SK-N-SH (cell line): Measurements from ENCODE around the gene ALPL. TPM values are rescaled to one million over a fixed set of nuclear protein-coding genes. Genes with fewer than 3 reads are reported as not detected.
A peak's percentile ranks its signal among the peaks of the same experiment; 100 is the strongest.
"Not testable (repeated sequence)": the region's sequence is repeated elsewhere in the genome, so short reads cannot be mapped to it uniquely, and the experiment has no call there.

Source experiments
- CTCF ChIA-PET: fragments of 300-600, 350-600 bp; formaldehyde crosslinking; extraction: SDS; loops from one replicate; lab custom pipeline; 2021; lab: Yijun Ruan, JAX
- POLR2A ChIA-PET: fragments of 350-600 bp; sonication (Branson Sonifier 250); formaldehyde crosslinking; extraction: SDS; loops from one replicate; lab custom pipeline; 2020; ENCODE audit warnings: antibody characterized with exemption, inconsistent platforms; lab: Yijun Ruan, JAX
- DNase-seq: peaks from one replicate; pipeline ENCODE4 v3.0.0; 2012
- H2AFZ ChIP-seq: fragments of 200-600 bp; sonication (generic); 2 replicates; pipeline ENCODE4 v1.8.1; 2016; ENCODE audit warnings: antibody characterized with exemption, mild to moderate bottlenecking, low read depth
- H3F3A ChIP-seq: fragments of 200-600 bp; sonication (generic); replicated peaks from 2 replicates; pipeline ENCODE3; 2016; ENCODE audit warnings: antibody characterized with exemption, mild to moderate bottlenecking; ENCODE audit not compliant: insufficient read depth
- H3K27ac ChIP-seq, 2 experiments: fragments of 200-500 bp in 1 of 2; fragments of 200-600 bp in 1 of 2; sonication (Bioruptor generic) in 1 of 2; sonication (generic), shearing (Covaris generic) in 1 of 2; 2 replicates each; pipeline versions ENCODE4 v1.5.1 to v1.6.1; 2014 to 2016; ENCODE audit warnings: low read depth in 2 of 2, inconsistent platforms in 1 of 2, low read length in 1 of 2, mild to moderate bottlenecking in 1 of 2, mixed read lengths in 1 of 2
- H3K27me3 ChIP-seq: fragments of 200-600 bp; sonication (generic), shearing (Covaris generic); 2 replicates; pipeline ENCODE4 v1.6.1; 2016; ENCODE audit warnings: mixed run types; ENCODE audit not compliant: insufficient read depth
- H3K36me3 ChIP-seq, 2 experiments: fragments of 200-500 bp in 1 of 2; fragments of 200-600 bp in 1 of 2; sonication (Bioruptor generic) in 1 of 2; sonication (generic) in 1 of 2; replicated peaks in 1 of 2; 2 replicates each; pipeline versions ENCODE3 to v1.5.1; 2014 to 2016; ENCODE audit warnings: low read length in 1 of 2, mild to moderate bottlenecking in 1 of 2; ENCODE audit not compliant: insufficient read depth in 2 of 2, control insufficient read depth in 1 of 2
- H3K4me1 ChIP-seq, 2 experiments: fragments of 200-500 bp in 1 of 2; fragments of 200-600 bp in 1 of 2; sonication (Bioruptor generic) in 1 of 2; sonication (generic), shearing (Covaris generic) in 1 of 2; 2 replicates each; pipeline versions ENCODE4 v1.5.1 to v1.6.1; 2014 to 2016; ENCODE audit warnings: low read depth in 1 of 2, low read length in 1 of 2, mixed run types in 1 of 2; ENCODE audit not compliant: insufficient read depth in 2 of 2, control insufficient read depth in 1 of 2
- H3K4me2 ChIP-seq: fragments of 200-600 bp; sonication (generic), shearing (Covaris generic); 2 replicates; pipeline ENCODE4 v1.6.1; 2017; ENCODE audit warnings: mixed run types
- H3K4me3 ChIP-seq, 2 experiments: fragments of 200-500 bp in 1 of 2; fragments of 200-600 bp in 1 of 2; sonication (Bioruptor generic) in 1 of 2; sonication (generic), shearing (Covaris generic) in 1 of 2; 2 replicates each; pipeline versions ENCODE4 v1.5.1 to v1.8.1; 2014 to 2016; ENCODE audit warnings: low read depth in 2 of 2, inconsistent platforms in 1 of 2, low read length in 1 of 2, mild to moderate bottlenecking in 1 of 2, mixed read lengths in 1 of 2, moderate library complexity in 1 of 2
- H3K79me2 ChIP-seq: fragments of 200-600 bp; sonication (generic); 2 replicates; pipeline ENCODE4 v1.8.1; 2017; ENCODE audit warnings: mild to moderate bottlenecking; ENCODE audit not compliant: insufficient read depth
- H3K9ac ChIP-seq: fragments of 200-600 bp; sonication (generic); 2 replicates; pipeline ENCODE4 v1.6.1; 2017; ENCODE audit warnings: mixed run types
- H3K9me2 ChIP-seq: fragments of 200-600 bp; sonication (generic); 2 replicates; pipeline ENCODE4 v1.6.1; 2017; ENCODE audit warnings: mixed run types
- H3K9me3 ChIP-seq: fragments of 200-600 bp; sonication (generic); 2 replicates; pipeline ENCODE4 v1.6.1; 2017; ENCODE audit warnings: mixed run types, mild to moderate bottlenecking, moderate library complexity
- H4K20me1 ChIP-seq: fragments of 200-600 bp; sonication (generic); 2 replicates; pipeline ENCODE4 v1.6.1; 2017; ENCODE audit warnings: mild to moderate bottlenecking, mixed run types; ENCODE audit not compliant: insufficient read depth
- POLR2AphosphoS5 ChIP-seq: IDR thresholded peaks from 2 replicates; pipeline ENCODE4 v1.6.1; 2012; ENCODE audit warnings: low read depth, low read length
- RAD21 ChIP-seq: IDR thresholded peaks from 2 replicates; pipeline ENCODE4 v1.6.1; 2012; ENCODE audit warnings: mild to moderate bottlenecking, low read length
- RCOR1 ChIP-seq: fragments of 150-350 bp; IDR thresholded peaks from 2 replicates; pipeline ENCODE4 v1.6.1; 2017; ENCODE audit warnings: antibody characterized with exemption, low read length
- TCF12 ChIP-seq: IDR thresholded peaks from 2 replicates; pipeline ENCODE4 v1.4.0; 2012
- WGBS: methylation state at CpG from one replicate; pipeline ENCODE4 v1.1.6; 2017; ENCODE audit warnings: low lambda C conversion rate; 5-methylcytosine and 5-hydroxymethylcytosine counted together
- polyA plus RNA-seq, 3 experiments: library from polyadenylated mRNA; depleted of rRNA; stranded (reverse); fragments of >200 nt; gene quantifications; 2 replicates each; pipeline ENCODE4 v1.2.3, GENCODE V29; 2012
- TF ChIP-seq, protein P1 (sequence below): fragments of 200-600 bp; sonication (generic); IDR thresholded peaks from 2 replicates; pipeline ENCODE4 v1.6.1; 2017; ENCODE audit warnings: antibody characterized with exemption, mild to moderate bottlenecking, moderate library complexity
- TF ChIP-seq, protein P2 (sequence below): IDR thresholded peaks from 2 replicates; pipeline ENCODE4; 2012
- TF ChIP-seq, protein P3 (sequence below): fragments of 150-350 bp; IDR thresholded peaks from 2 replicates; pipeline ENCODE4 v1.6.1; 2016; ENCODE audit warnings: mild to moderate bottlenecking, low read depth, low read length
- TF ChIP-seq, protein P4 (sequence below): IDR thresholded peaks from 2 replicates; pipeline ENCODE4 v1.4.0; 2012; ENCODE audit warnings: low read depth

Gene ALPL
- 0.69 and 1.3 TPM in 2 replicates for polyA plus RNA-seq (2012; rRNA removed)
- 0.33 and 0.68 TPM in 2 replicates for polyA plus RNA-seq (2012; cell fraction: cytosol; rRNA removed)
- 0.51 and 0.93 TPM in 2 replicates for polyA plus RNA-seq (2012; cell fraction: nucleus; rRNA removed)

DNA sequence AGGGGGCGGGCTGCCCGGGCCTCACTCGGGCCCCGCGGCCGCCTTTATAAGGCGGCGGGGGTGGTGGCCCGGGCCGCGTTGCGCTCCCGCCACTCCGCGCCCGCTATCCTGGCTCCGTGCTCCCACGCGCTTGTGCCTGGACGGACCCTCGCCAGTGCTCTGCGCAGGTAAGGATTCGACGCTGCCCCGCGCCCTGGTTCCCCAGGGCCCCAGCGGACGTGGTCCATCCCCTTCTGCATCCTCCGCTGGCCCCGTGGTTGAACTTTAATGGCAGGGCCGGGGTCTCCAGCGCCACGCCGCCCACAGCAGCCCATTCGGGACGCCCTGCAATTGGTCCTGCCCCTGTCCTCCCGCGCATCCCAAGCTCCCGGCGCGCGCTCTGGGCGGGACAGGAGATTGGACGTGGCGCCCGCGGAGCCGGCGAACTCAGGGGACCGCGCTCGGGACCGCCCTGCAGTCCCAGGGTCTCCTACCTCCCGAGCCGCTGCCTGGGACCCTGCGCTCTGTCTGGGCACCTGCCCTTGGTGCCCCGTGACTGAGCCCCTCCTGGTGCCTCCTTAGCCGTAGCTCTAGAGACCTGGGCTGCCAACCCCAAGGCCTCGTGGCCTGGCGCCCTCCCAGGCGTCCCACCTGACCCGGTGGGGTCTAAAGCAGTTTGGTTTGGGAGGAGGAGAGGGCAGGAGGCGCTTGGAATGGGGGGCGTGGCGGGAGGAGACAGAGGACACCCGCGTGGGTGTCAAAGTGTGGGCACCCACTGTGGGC lies at the start of gene ALPL:
ALPL (plus strand) TSS at position 73 of the 762 bp plus-strand sequence. CDS start 44,659 bp downstream, outside the sequence.
- Histone ChIP-seq H3K27me3 (no peaks in the 10 kb centered on the region; the same call in 1 of the 2 replicates), H3K9ac (no peak within 1 kb of the TSS), H3K9me3 (no peaks in the 10 kb centered on the region), H3F3A (peaks cover 10% of the 10 kb centered on the region), H3K4me1 (peaks cover 7 to 9% of the 10 kb centered on the region in 2 experiments; a peak in 2 of 4 replicates), H2AFZ (peak within 1 kb of the TSS; percentile 77; the same call in 1 of the 2 replicates), H3K4me3 (peak within 1 kb of the TSS in 1 of 2 experiments; percentile 41; a peak in 2 of 4 replicates), H3K36me3 (no peaks in the 10 kb centered on the region), H4K20me1 (no peaks in the 10 kb centered on the region), H3K79me2 (no peaks in the 10 kb centered on the region), H3K4me2 (peak within 1 kb of the TSS; percentile 66), H3K27ac (no peak within 1 kb of the TSS), H3K9me2 (no peaks in the 10 kb centered on the region)
- no peak for TF ChIP-seq RCOR1
- no peak for TF ChIP-seq RAD21
- ChIA-PET CTCF (interaction anchor here (0.6 to 3.9 kb wide), 27 partner anchors 9 to 272 kb away, joined by 3 to 27 read pairs (median 3); no protein-coding TSS in a partner anchor), POLR2A (no interaction called here)
- WGBS = 36% methylated on average over 19 of the region's 67 CpGs
- no peak for DNase-seq

DNA sequence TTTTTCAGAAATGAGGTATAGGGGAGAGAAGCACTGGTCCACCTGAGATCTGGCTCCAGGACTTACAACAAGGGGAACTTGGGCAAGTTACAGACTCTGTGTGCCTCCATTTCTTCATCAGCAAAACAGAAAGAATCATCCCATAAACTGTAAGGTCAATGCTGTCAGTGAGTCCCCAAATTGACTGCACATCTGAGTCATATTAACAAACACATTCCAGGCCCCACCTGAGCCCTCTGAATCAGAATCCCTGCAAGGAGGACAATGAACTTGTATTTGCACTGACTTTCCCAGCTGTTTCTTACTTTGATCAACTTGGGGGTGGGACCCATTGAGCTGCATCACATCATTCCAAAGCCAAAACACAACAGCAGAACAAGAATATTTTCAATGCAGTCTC lies 44.1 kb upstream of the ALPL start:
- CTCF ChIA-PET, DNase-seq, H3K27me3 ChIP-seq, H3K9me3 ChIP-seq, H3K79me2 ChIP-seq, H3K36me3 ChIP-seq, H4K20me1 ChIP-seq, H3K4me1 ChIP-seq, H3K4me2 ChIP-seq, H3K9ac ChIP-seq, H3K9me2 ChIP-seq, H2AFZ ChIP-seq, POLR2A ChIA-PET, H3K4me3 ChIP-seq, H3K27ac ChIP-seq, H3F3A ChIP-seq: not testable (repeated sequence)

DNA sequence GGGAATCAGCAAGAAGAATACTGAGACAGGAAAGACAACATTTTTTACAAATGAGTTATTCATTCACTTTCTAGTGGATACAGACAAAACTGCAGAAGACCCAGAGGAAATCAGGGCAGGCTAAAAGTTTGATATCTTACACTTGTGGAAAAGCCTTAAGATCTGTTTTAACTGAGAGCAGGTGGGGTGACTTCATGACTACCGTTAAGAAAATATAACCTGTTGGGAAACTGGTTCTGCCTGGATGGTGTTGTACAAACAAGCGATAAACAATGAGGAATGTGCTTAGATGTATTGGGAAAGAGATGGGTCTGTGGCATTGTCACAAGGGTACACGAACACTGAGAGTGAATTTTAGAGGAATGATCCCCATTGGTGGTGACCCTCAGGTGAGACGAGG lies 41.3 kb upstream of the ALPL start:
- H3K36me3 ChIP-seq, H3K4me1 ChIP-seq, H3K27me3 ChIP-seq, H3F3A ChIP-seq, H3K4me2 ChIP-seq, H3K27ac ChIP-seq, POLR2A ChIA-PET, H3K9me2 ChIP-seq, H3K9ac ChIP-seq, CTCF ChIA-PET, DNase-seq, H4K20me1 ChIP-seq, H3K79me2 ChIP-seq, H3K9me3 ChIP-seq, H3K4me3 ChIP-seq, H2AFZ ChIP-seq: not testable (repeated sequence)
- 83% methylated on average over 4 of the region's 4 CpGs for WGBS

DNA sequence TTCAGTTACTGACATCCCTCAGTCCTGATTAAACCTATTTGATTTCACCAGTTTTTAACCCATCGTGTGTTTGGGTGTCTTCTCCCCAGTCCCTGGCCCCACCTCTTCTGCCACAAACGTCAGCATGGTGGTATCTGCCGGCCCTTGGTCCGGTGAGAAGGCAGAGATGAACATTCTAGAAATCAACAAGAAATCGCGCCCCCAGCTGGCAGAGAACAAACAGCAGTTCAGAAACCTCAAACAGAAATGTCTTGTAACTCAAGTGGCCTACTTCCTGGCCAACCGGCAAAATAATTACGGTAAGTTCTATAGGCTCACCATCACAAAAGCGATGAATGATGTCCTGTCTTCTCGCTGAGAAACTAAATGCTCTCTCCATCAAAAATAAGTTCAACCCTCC lies 40.6 kb upstream of the ALPL start:
- no peaks in the 10 kb centered on the region for H4K20me1 ChIP-seq
- H3K9me3 ChIP-seq = no peaks in the 10 kb centered on the region
- no peak overlapping the region for H2AFZ ChIP-seq
- H3K9me2 ChIP-seq = no peaks in the 10 kb centered on the region
- DNase-seq = no peak
- no peaks in the 10 kb centered on the region for H3K27me3 ChIP-seq
- ChIA-PET POLR2A (no interaction called here), CTCF (no interaction called here)
- no peak overlapping the region for H3K9ac ChIP-seq
- no peaks in the 10 kb centered on the region for H3F3A ChIP-seq
- 88% methylated on average over 10 of the region's 10 CpGs for WGBS
- H3K79me2 ChIP-seq = no peaks in the 10 kb centered on the region
- H3K4me1 ChIP-seq = no peaks in the 10 kb centered on the region
- peaks cover 6 to 11% of the 10 kb centered on the region in 2 experiments for H3K36me3 ChIP-seq
- H3K4me3 ChIP-seq = no peak overlapping the region
- TF ChIP-seq POLR2AphosphoS5 = no peak
- TF ChIP-seq, protein P1, sequence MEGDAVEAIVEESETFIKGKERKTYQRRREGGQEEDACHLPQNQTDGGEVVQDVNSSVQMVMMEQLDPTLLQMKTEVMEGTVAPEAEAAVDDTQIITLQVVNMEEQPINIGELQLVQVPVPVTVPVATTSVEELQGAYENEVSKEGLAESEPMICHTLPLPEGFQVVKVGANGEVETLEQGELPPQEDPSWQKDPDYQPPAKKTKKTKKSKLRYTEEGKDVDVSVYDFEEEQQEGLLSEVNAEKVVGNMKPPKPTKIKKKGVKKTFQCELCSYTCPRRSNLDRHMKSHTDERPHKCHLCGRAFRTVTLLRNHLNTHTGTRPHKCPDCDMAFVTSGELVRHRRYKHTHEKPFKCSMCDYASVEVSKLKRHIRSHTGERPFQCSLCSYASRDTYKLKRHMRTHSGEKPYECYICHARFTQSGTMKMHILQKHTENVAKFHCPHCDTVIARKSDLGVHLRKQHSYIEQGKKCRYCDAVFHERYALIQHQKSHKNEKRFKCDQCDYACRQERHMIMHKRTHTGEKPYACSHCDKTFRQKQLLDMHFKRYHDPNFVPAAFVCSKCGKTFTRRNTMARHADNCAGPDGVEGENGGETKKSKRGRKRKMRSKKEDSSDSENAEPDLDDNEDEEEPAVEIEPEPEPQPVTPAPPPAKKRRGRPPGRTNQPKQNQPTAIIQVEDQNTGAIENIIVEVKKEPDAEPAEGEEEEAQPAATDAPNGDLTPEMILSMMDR = 0 out of 2 replicates have a peak, but pooled peaks have one; percentile 19
- TF ChIP-seq, protein P2, sequence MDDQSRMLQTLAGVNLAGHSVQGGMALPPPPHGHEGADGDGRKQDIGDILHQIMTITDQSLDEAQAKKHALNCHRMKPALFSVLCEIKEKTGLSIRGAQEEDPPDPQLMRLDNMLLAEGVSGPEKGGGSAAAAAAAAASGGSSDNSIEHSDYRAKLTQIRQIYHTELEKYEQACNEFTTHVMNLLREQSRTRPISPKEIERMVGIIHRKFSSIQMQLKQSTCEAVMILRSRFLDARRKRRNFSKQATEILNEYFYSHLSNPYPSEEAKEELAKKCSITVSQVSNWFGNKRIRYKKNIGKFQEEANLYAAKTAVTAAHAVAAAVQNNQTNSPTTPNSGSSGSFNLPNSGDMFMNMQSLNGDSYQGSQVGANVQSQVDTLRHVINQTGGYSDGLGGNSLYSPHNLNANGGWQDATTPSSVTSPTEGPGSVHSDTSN = no peak
- TF ChIP-seq TCF12 = no peak
- TF ChIP-seq, protein P3, sequence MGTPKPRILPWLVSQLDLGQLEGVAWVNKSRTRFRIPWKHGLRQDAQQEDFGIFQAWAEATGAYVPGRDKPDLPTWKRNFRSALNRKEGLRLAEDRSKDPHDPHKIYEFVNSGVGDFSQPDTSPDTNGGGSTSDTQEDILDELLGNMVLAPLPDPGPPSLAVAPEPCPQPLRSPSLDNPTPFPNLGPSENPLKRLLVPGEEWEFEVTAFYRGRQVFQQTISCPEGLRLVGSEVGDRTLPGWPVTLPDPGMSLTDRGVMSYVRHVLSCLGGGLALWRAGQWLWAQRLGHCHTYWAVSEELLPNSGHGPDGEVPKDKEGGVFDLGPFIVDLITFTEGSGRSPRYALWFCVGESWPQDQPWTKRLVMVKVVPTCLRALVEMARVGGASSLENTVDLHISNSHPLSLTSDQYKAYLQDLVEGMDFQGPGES = no peak
- TF ChIP-seq, protein P4, sequence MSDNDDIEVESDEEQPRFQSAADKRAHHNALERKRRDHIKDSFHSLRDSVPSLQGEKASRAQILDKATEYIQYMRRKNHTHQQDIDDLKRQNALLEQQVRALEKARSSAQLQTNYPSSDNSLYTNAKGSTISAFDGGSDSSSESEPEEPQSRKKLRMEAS = no peak
- no peak overlapping the region for H3K4me2 ChIP-seq
- H3K27ac ChIP-seq = no peak overlapping the region
